GM04504 (cell line): Measurements from ENCODE around the gene ANKRD40.
"Not testable (repeated sequence)": the region's sequence is repeated elsewhere in the genome, so short reads cannot be mapped to it uniquely, and the experiment has no call there.

ENCODE experiments used
- DNase-seq: peaks from one replicate; pipeline ENCODE4 v3.0.0-alpha.2; 2012; ENCODE audit warnings: low read depth

Gene ANKRD40, protein sequence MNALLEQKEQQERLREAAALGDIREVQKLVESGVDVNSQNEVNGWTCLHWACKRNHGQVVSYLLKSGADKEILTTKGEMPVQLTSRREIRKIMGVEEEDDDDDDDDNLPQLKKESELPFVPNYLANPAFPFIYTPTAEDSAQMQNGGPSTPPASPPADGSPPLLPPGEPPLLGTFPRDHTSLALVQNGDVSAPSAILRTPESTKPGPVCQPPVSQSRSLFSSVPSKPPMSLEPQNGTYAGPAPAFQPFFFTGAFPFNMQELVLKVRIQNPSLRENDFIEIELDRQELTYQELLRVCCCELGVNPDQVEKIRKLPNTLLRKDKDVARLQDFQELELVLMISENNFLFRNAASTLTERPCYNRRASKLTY

DNA sequence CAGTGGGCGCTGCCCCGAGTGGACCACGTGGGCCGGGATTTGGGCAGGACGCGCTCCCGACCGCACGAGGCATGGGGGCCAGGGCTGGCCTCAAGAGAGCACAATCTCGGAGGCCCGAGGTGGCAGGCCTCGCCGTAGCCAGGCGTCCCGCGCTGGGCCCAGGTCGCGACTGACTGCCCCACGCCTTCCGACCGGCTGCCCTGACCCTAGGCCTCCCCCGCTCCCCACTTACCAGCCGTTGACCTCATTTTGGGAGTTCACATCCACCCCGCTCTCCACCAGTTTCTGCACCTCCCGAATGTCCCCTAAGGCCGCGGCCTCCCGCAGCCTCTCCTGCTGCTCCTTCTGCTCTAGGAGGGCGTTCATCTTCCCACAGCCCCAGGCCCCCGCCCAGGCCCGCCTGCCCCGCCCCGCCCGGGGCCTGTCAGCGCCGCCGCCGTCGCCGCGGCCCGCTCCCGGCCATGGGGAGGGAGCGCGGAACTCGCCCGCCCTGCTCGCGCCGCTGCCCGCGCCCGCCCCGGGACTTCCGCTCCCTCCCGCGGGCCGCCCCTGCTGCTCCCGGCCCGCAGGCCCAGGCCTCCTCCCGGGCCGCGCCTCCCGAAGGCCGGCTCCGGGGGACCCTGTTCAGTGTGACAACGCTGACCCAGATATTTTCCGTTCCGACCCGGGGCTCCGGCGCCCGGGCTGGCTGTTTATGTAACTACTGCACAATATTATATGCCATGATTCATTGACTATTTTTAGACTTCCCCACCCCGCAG, at the start of gene ANKRD40:
Gene ANKRD40 (minus strand): TSS at position 626 of the 761 bp plus-strand sequence. CDS start 260 bp downstream, at position 366.
- DNase-seq = peak; percentile 90

DNA sequence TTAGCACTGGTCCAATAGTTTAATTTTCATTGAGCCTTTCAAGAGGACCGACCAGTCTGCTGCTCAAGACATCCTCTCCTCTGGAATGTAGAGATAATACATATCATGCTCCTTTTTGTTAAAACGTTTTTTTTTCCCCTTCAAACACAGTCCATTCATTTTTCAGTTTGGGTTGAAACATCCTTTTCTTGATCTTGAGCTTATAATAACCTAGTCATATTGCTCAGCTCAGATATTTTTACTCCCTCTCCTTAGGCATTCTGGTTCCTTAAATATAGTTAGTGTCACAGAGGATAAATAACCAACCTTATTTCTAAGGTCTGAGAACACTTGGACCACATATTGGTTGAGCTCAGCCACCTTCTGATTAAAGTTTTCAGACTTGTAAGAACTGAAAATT, 46.8 kb upstream of the ANKRD40 start:
- no peak for DNase-seq

DNA sequence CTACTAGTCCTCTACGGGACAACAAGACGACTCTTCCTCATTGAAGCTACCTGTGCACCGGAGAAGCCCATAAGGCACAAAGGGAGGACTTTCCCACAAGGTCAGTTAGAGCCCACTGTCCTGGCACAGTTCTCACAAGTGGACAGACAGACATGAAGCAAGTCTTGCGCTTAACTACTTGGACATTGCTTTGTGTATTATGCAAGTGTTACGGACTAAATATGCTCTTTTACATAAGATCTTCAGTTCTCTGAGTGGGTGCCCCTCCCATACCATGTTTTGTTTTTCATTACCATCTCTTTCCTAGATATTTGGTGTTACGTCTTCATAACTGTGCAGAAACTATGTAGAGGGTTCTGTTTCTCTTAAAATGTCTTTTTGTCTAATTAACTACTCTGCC, 41.5 kb upstream of the ANKRD40 start:
- DNase-seq = no peak

DNA sequence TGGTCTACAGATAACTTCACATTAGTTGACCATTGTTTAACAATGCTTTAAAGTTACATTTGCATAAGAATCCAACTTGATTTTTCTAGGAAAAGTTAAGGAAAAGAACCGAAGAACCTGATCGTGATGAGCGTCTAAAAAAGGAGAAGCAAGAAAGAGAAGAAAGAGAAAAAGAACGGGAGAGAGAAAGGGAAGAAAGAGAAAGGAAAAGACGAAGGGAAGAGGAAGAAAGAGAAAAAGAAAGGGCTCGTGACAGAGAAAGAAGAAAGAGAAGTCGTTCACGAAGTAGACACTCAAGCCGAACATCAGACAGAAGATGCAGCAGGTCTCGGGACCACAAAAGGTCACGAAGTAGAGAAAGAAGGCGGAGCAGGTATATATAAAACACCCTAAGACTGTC, 37.9 kb upstream of the ANKRD40 start:
- no peak for DNase-seq

DNA sequence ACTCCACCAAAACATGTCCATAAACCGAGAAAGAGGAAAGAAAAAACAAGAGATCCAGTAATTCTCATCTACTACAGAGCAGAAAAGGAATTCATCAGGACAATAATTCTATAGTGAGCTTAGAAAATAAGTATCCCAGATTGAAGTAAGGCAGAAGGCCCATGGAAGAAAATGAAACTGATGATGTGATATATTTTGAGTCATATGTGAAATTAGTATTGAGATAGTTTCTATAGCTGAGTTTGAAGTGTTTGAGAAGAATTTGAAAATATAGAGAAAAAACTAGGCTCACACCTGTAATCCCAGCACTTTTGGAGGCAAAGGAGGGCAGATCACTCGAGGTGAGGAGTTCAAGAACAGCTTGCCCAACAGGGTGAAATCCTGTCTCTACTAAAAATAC, 31.4 kb upstream of the ANKRD40 start:
- DNase-seq = no peak

DNA sequence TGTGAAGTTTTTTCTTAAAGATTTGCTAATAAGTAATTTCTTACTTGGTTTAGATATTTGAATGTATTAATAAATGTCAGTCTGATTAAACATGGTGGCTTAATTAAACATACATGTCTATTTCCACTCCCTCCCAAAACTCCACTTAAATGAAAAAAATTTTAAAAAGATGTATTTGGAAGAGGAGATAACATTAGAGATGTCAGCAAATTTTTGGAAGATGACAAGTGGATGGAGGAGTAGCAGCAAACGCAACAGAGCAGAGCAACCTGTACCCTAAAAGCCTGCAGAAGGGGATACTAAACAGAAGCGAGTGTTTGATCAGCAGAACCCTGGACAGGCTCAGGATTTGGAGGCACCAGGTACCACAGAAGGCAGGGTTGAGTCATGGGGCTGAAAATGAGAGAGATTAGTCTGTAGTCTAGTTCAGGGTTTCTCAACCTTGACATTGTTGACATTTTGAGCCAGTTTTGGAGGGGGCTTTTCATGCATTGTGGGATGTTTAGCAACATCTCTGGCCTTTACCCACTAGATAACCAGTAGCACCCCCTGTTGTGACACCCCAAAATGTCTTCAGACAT, 29.5 kb upstream of the ANKRD40 start:
- DNase-seq = no peak

DNA sequence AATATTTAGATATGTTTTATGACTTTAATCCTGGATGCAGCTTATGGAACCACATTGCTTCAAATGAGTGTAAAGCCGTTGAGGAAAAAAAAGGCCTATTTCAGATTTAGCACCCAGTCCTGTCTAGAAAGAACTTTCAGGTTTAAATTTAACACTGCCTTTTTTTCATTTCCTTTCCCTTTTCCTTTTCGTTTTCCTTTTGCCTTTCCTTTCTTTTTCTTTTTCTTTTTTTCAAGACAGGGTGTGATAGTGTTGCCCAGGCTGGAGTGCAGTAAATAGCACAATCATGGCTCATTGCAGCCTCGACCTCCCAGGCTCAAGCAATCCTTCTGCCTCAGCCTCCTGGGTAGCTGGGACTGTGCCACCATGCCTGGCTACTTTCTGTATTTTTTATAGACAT, 27.6 kb upstream of the ANKRD40 start:
- no peak for DNase-seq

DNA sequence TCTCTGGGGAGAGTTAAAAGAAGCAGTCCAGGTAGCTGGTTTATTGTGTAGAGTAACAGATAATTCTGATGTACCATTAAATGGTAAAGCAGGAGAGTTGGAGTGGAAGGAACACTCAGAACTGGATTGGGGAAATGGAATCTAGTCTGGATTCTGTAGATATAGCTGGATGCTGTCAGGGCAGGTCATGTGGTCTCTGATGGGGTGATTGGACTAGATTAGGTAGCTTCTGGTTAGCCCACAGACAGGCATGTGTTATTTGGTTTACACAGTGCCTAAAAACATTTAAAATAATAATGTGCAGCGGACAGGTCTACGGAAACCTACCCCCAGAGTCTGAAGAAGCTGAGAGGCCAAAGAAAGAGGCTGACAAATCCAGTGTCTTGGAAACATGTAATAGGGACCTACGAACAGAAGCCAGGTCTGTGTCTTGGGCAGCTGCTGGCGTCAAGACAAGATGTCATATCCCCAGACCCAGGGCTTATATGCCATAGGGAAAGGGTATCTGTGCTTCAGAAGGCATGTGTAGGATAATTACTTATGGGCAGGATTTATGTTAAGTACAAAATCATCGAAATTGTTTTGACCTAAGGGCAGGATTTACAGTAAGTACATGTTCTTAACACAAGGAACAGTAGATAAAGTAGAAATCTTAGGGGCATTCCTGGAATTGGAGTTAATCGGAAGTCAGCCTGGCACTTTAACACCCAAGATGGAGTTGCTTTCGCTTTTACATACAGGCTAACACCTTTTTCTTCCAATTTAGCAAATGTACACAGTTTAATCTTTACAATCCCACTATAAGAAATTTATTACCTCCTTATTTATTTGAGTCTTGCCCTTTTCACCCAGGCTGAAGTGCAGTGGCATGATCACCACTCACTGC, 24.1 kb upstream of the ANKRD40 start:
- DNase-seq = no peak

DNA sequence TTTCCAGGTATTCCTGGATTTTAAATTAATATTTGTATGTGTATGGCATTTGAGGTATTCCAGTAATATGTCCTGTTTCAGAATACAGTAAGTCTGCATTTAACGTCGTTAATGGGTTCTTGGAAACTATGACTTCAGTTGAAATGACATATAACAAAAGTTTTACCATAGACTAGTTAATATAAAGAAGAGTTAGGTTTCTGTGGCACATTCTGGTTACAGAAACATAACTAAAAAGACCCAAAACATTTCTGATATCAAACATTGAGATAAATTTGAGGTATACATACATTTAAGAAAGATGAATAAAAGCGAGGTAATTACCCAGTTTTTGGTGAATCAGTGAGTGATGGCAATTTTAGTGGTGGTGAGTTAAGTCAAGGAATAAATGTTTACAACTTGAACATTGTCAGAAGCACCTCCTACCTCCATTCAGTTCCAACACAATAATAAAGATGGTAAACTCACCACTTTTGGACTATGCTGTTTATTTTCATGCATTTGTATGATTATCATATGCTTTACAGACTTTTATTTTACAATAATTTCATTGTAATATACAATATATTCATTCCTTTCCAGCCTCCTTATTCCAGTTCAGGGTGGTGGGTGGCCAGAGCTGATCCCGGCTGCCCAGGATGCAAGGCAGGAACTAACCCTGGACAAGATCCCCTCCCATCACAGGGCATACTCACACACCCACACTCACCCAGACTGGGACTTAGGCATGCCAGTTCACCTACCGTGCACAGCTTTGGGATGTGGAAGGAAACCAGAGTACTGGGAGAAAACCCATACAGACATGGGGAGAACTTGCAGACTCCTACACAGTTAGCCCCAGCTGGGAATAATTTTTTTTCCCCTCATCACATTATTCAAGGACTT, 21.4 kb upstream of the ANKRD40 start:
- no peak for DNase-seq

DNA sequence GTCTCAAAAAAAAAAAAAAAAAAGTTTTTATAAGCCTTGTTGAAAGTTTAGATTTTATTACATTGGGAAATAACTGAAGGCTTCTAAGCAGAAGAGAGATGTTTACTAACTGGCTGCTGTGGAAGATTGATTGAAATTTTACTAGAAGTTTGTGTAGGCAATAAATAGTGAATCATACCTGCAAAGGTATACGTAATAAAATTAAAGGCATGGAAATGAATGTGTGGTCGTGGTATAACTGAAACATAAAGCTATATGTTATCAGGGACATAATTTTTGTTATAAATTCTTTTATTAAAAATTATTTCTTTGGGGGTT, 20.4 kb upstream of the ANKRD40 start:
- no peak for DNase-seq

DNA sequence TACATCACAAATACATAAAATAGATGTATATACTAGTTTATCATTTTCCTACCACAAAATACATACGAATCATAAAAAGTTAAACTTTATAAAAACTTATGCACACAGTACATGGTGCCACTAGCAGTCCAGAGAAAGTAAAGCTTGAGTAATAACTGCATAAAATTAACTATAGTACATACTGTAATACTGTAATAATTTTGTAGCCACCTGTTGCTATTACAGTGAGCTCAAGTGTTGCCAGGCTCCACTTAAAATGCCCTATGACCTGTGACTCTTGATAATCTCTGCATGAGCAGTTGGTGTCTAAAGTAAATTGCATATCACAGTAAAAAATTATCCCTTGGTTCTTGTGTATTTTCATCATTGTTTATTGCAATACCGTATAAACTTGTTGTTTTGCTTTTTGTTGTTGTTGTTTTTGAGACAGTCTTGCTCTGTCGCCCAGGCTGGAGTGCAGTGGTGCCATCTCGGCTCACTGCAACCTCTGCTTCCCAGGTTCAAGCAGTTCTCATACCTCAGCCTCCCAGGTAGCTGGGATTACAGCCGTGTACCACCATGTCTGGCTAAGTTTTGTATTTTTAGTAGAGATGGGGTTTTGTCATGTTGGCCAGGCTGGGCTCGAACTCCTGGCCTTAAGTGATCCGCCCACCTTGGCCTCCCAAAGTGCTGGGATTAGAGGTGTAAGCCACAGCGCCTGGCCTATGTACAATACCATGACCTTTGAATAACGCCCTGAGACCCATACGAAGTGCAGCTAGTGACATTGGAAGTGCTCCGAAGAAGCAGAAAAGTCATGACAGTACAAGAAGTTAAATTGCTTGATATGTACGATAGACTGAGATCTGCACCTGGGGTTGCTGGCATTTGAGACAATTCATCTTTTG, 18.3 kb upstream of the ANKRD40 start:
- DNase-seq = no peak

DNA sequence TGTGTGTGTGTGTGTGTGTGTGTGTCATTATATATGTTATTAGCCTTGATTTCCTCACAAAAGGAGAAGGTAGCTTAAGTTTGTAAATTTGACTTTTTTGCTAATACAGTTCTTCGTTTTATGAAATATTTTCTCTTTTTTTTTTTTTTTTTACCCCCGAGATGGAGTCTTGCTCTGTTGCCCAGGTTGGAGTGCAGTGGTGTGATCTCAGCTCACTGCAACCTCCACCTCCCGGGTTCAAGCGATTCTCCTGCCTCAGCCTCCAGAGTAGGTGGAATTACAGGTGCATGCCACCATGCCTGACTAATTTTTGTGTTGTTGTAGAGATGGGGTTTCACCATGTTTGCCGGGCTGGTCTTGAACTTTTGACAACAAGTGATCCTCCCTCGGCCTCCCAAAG, 16.9 kb upstream of the ANKRD40 start:
- not testable (repeated sequence) for DNase-seq

DNA sequence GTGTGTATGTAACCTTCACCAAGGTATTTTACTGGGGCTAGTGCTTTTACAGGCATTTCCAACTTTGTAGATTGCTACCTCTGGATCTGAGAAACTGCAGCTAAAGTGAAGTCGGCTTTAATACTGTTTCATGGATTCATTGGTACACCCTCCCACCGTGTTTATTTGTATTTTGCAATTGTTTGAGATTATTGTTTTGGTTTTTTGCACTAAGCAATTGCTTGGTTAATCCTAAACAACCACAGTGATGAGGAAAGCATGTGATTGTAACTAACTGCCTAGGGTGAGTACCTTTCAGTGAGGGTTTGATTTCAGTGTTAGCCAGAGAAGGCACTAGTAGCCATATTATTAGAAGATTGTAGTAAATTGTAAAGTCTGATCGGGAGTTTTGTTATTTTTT, 15.0 kb upstream of the ANKRD40 start:
- no peak for DNase-seq

DNA sequence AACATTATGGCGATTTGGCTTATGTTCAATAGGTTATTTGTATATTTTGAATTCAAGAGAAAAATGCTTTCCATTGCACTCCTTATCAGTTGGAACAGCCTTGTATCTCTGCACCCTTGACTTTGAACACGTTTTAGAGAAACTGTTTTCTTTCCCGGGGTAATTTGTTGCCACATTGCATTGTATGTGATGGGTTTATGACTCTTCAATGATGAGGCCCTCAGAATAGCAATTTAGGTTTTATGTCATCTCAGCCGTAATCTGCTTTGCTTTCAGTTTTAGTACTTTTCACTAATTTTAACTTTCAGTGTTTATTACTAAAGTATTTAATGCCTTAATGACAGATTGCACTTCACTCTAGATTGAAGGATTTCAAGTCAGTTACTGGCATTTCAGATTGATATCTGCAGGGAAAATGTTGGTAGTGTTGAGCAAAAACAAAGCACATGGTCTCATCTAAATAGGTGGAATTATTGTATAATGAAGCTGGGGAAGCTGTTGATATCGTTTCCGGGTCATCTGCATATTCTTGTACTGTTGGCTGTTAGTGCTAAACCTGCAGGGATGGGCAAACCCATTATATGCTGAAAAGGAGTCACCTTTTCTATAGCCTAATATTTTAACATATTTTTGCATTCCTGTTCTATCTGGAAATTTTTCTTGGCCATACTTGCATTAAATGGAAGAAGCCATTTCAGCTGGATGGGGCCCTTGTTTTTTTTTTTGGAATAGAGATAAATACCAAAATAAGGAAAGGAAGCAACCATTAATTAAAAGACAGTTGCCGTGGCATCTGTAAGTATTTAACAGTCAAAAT, 13.7 kb upstream of the ANKRD40 start:
- no peak for DNase-seq

DNA sequence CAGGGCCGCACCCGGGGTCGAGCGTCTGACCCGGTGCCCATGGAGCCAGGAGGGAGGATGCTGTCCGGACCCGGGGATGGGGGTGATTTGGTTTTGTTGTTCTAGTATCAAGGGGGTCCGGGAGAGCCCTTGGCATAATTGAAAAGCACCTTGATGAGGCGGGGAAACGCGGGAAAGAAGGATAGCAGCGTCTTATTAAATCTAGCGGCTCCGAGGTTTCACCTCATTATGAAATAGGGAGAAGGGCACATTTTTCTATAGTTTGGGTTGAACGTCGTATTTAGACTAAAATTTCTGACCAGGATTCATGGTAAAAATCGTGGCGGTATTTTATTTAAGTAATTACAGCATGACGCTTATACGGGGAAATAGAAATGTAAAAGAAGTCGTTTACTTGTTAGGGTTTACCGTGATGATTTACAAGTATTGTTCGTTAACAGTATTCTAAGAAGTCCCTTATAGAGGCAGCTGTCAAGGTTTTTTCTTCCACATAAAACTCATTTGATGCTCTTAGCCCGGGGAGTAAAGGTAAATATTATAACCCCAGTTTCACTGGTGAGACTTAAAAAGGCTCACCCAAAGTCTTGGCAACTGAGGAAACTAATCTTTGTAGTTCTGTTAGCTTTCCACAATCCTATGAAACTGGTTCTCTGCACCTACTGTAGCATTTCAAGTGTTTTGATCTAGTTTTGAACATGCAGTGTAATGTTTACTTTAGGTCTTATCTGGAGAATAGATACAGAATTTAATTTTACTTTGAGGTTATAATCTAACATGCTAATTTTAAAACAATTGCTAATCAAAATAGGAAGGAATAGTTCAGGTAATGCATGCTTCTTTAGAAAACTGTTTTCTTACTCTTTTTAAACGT, 12.4 kb upstream of the ANKRD40 start:
- no peak for DNase-seq

DNA sequence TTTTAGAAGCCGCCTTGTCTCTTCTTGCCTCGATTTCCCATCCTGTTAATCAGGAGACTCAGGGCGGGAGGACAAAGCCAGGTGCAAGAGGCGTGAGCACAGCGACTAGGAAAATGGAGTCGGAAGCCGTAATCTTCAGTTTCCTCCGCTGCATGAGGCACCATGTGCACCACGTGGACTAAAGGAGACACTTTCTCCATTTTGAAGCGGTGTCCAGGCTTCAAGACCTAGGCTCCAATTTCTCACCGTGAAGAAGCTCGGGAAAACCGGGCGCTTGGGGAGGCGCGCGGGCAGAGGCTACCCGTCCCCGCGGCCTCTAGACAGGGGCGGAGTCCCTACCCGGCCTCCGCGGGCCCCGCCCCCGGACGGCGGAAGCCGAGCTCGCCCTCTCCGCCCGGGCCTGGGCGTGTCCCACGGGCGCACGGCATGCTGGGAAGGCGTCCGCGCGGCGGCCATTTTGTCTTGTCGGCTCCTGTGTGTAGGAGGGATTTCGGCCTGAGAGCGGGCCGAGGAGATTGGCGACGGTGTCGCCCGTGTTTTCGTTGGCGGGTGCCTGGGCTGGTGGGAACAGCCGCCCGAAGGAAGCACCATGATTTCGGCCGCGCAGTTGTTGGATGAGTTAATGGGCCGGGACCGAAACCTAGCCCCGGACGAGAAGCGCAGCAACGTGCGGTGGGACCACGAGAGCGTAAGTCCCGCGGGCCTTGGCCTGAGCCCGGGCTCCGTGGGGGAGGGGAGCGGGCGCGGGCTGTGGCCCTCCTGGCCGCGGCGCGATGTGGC, 11.6 kb upstream of the ANKRD40 start, which contains the start of gene LUC7L3:
Gene LUC7L3 (plus strand): TSS at position 460 of the 780 bp plus-strand sequence. CDS start 130 bp downstream, at position 590.
- DNase-seq = peak; percentile 88

DNA sequence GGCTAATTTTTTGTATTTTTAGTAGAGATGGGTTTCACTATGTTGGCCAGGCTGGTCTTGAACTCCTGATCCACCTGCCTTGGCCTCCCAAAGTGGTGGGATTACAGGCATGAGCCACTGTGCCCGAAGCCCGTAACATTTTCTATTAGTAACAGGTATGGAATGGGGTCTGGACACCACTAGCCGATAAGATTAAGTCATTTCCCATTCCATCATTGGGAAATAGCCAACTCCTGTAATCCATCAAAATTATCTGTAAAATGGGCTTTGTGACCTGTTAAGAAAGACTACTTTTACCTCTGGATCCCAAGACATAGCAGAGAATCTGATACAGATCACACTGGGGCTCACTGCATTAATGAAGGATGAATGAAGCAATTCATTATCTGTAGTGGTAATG, 7.8 kb upstream of the ANKRD40 start:
- DNase-seq = no peak
